ENCODE data around the gene TIMM22. TPM values are rescaled to one million over a fixed set of nuclear protein-coding genes. Genes with fewer than 3 reads are reported as not detected.

Gene TIMM22
- total and polyA plus RNA-seq, 3 donors from 2014 or later, result 18.2 to 19.1 (median 18.3) TPM

DNA sequence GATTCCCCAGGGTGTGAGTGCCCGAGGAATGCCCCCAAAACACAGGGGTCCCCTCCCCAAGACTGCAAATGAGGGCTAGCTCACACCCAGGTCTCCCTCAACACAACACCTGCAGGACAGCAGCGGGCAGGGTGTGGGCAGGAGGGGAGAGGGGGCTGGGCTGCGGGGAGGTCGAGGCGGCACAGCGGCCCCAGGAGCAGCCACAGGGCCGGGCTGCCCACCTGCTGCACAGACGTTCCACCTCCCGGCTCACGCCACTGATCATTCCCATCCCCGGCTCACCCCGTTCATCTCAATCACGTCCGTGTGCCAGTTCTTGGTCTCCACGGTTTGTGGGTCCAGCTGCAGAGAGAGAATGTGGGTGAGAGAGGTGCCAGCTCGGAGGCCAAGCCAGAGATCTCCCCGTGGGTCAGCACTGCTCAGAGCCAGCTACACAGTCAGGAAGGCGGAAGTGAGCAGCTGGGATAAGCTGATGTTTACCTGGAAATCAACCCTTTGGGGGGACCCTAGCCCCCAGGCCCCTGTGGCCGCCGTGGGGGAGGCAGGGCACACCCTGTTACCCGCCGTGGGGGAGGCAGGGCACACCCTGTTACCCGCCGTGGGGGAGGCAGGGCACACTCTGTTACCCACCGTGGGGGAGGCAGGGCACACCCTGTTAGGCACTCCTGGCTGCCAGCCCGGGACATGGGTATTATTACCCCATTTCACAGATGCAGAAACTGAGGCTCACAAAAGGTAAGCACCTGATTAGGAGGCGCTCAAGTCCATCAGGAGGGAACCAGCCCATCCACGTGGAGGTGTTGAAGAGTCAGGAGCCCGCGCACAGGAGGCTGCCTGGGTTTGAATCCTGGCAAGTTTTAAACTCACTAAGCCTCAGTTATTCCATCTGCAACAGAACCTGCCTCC, 16.1 kb downstream of the TIMM22 start:
- no peak for DNase-seq
- no peaks in the 10 kb centered on the region for H3K9me3 ChIP-seq
- 83 to 85% methylated on average over 17 to 30 of the region's 30 CpGs for WGBS, 2 donors
- H3K4me1 ChIP-seq, result peaks cover 4% of the 10 kb centered on the region
- intact Hi-C loops (cut with DNase I; ENCODE audit: low total_unique reads), result no loop called here
- TF ChIP-seq, protein P1, sequence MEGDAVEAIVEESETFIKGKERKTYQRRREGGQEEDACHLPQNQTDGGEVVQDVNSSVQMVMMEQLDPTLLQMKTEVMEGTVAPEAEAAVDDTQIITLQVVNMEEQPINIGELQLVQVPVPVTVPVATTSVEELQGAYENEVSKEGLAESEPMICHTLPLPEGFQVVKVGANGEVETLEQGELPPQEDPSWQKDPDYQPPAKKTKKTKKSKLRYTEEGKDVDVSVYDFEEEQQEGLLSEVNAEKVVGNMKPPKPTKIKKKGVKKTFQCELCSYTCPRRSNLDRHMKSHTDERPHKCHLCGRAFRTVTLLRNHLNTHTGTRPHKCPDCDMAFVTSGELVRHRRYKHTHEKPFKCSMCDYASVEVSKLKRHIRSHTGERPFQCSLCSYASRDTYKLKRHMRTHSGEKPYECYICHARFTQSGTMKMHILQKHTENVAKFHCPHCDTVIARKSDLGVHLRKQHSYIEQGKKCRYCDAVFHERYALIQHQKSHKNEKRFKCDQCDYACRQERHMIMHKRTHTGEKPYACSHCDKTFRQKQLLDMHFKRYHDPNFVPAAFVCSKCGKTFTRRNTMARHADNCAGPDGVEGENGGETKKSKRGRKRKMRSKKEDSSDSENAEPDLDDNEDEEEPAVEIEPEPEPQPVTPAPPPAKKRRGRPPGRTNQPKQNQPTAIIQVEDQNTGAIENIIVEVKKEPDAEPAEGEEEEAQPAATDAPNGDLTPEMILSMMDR (IDR thresholded peaks at IDR 0.05), result no peak
- TF ChIP-seq POLR2A (IDR thresholded peaks at IDR 0.05), result no peak
- no peaks in the 10 kb centered on the region for H3K36me3 ChIP-seq (ENCODE audit: low read depth, missing control alignments)
- no peaks in the 10 kb centered on the region for H3K27me3 ChIP-seq
- no peak overlapping the region for H3K4me3 ChIP-seq
- H3K27ac ChIP-seq, result no peak overlapping the region

DNA sequence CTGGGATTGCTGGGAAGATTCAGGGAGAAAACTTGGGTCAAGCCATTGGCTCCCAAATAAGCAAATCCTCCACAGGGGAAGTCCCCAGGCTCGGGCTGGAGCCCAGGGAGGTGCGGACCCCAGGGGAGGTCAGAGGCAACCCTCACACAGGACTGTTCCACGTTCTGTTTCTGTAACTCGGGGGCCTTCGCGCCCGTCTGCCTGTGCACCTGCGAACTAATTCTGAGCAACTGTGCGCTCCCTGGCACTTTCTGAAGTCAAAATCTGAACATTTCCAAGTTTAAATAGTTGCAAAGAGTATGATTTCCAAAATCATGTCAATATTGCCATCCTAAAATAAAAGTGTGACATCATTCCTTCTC, 16.8 kb downstream of the TIMM22 start:
- Histone ChIP-seq H3K9me3 (no peaks in the 10 kb centered on the region), H3K36me3 (ENCODE audit: low read depth, missing control alignments) (no peaks in the 10 kb centered on the region), H3K4me3 (no peak overlapping the region), H3K27me3 (no peaks in the 10 kb centered on the region), H3K27ac (no peak overlapping the region), H3K4me1 (peaks cover under 1% of the 10 kb centered on the region)
- TF ChIP-seq, protein P1 (IDR thresholded peaks at IDR 0.05), result no peak
- no peak for TF ChIP-seq POLR2A (IDR thresholded peaks at IDR 0.05)
- 91 to 94% methylated on average over 9 of the region's 9 CpGs for WGBS, 2 donors
- no peak for DNase-seq
- intact Hi-C loops (cut with DNase I; ENCODE audit: low total_unique reads), result no loop called here

DNA sequence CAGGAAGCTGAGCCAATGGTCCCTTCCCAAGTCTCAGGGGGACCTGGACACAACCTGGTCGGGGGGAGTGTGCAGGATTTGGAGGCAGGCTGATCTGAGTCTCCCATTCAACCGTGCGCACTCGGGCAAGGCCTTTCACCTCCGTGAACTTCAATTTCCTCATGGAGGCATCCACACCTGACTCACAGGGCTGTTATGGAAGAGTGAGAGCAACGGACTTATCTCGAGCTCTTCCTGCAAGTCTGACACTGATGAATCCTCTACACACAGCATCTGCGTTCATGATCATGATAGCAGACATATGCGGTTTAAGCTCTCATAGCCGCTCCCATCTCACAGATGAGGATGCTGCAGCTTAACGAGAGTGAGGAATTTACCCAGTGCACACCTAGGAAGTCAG, 21.6 kb downstream of the TIMM22 start:
- Histone ChIP-seq H3K27ac (no peak overlapping the region), H3K4me1 (no peaks in the 10 kb centered on the region), H3K9me3 (no peaks in the 10 kb centered on the region), H3K27me3 (no peaks in the 10 kb centered on the region), H3K36me3 (ENCODE audit: low read depth, missing control alignments) (no peaks in the 10 kb centered on the region), H3K4me3 (no peak overlapping the region)
- WGBS, 2 donors, result 93 to 99% methylated on average over 11 of the region's 11 CpGs
- TF ChIP-seq POLR2A (IDR thresholded peaks at IDR 0.05), result no peak
- TF ChIP-seq, protein P1 (IDR thresholded peaks at IDR 0.05), result no peak
- intact Hi-C loops (cut with DNase I; ENCODE audit: low total_unique reads), result no loop called here
- DNase-seq, result no peak

DNA sequence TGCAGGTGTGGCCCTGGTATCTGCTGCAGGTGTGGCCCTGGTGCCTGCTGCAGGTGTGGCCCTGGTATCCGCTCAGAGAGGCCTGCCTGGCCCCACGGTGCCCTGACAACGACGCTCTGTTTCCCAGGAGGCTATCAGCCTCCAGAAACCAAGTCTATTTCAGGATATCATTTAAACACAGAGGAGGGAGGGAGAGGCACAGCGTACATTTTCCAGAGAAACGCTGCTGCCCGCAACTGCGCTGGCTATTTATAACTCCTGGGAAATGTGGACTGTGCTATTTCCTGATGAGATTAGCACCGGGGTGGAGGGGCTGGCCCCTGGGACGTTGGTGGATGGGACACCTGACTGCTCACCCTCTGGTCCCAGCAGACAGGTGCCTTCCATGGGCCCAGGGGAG, 22.5 kb downstream of the TIMM22 start:
- Histone ChIP-seq H3K4me3 (no peak overlapping the region), H3K36me3 (ENCODE audit: low read depth, missing control alignments) (no peaks in the 10 kb centered on the region), H3K27ac (no peak overlapping the region), H3K4me1 (no peaks in the 10 kb centered on the region), H3K27me3 (no peaks in the 10 kb centered on the region), H3K9me3 (no peaks in the 10 kb centered on the region)
- no peak for DNase-seq
- intact Hi-C loops (cut with DNase I; ENCODE audit: low total_unique reads), result no loop called here
- 76 to 88% methylated on average over 9 to 10 of the region's 10 CpGs for WGBS, 2 donors
- TF ChIP-seq, protein P1 (IDR thresholded peaks at IDR 0.05), result no peak
- no peak for TF ChIP-seq POLR2A (IDR thresholded peaks at IDR 0.05)

DNA sequence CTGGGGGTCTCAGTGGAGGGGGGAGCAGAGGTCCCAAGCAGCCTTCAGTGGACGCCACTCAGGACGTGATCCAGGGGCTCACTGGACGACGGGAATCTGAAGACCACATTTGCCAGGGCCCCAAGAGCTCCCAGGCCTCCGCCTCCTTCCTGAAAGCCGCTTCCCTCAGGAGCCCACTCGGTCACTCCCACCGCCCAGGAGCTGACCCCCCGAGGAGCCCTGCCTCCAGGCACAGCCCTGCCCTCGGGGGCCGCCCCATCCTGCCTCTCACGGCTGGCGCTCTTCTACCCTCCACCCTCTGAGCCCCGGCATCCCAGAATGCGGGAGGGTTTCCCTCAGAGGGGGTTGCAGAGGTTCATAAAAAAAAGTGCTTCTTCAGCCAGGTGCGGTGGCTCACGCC, 24.2 kb downstream of the TIMM22 start:
- Histone ChIP-seq H3K27me3 (no peaks in the 10 kb centered on the region), H3K27ac (no peak overlapping the region), H3K4me3 (no peak overlapping the region), H3K36me3 (ENCODE audit: low read depth, missing control alignments) (no peaks in the 10 kb centered on the region), H3K4me1 (no peaks in the 10 kb centered on the region), H3K9me3 (no peaks in the 10 kb centered on the region)
- TF ChIP-seq, protein P1 (IDR thresholded peaks at IDR 0.05), result no peak
- TF ChIP-seq POLR2A (IDR thresholded peaks at IDR 0.05), result no peak
- WGBS, 2 donors, result 93 to 98% methylated on average over 10 to 17 of the region's 17 CpGs
- intact Hi-C loops (cut with DNase I; ENCODE audit: low total_unique reads), result no loop called here
- no peak for DNase-seq
